ENCODE measurements around the gene SFSWAP. TPM values are rescaled to one million over a fixed set of nuclear protein-coding genes. Genes with fewer than 3 reads are reported as not detected.
"Not testable (repeated sequence)": the region's sequence is repeated elsewhere in the genome, so short reads cannot be mapped to it uniquely, and the experiment has no call there.

SFSWAP gene
- total RNA-seq, 1 experiment from 2014 or later, result 48.1 TPM

- H2BK120ac ChIP-seq (ENCODE audit: low read depth, low read length, poor library complexity, severe bottlenecking), result no peak overlapping the region
- no peak overlapping the region for H3K27ac ChIP-seq (ENCODE audit: insufficient read length, low read depth, low read length)
- H3K79me2 ChIP-seq (ENCODE audit: insufficient read depth, low read length), result no peaks in the 10 kb centered on the region
- Mint-ChIP-seq H3K9me3 (peaks cover 18 to 19% of the 10 kb centered on the region in 2 experiments), H3K27ac (no peak overlapping the region), H3K4me3 (no peak overlapping the region), H3K27me3 (ENCODE audit: low read depth) (peaks cover 3% of the 10 kb centered on the region), H3K4me1 (peaks cover 4 to 13% of the 10 kb centered on the region in 2 experiments), H3K36me3 (ENCODE audit: insufficient read depth in 1 of 3, low read depth in 3 of 3) (peaks cover 5 to 16% (median 5%) of the 10 kb centered on the region in 3 experiments; a peak in 6 of 7 replicates)
- TF ChIP-seq CTCF (conservative IDR thresholded peaks at IDR 0.05), result no peak
- no peak overlapping the region for H3T11ph ChIP-seq (ENCODE audit: low read length)
- no peaks in the 10 kb centered on the region for H3K23me2 ChIP-seq (ENCODE audit: insufficient read length, low read depth, low read length, poor library complexity, severe bottlenecking)
- H3K4me2 ChIP-seq (ENCODE audit: insufficient read depth, insufficient read length, low read length), result no peak overlapping the region
- H3K79me1 ChIP-seq (ENCODE audit: insufficient read depth, low read depth, low read length, poor library complexity, severe bottlenecking), result no peaks in the 10 kb centered on the region
- H2BK12ac ChIP-seq (ENCODE audit: insufficient read length, low read depth, low read length), result no peak overlapping the region
- WGBS (ENCODE audit: extremely low coverage, insufficient read length, low lambda C conversion rate), result no CpG with 5 or more reads among the region's 44 CpGs
- H3K4ac ChIP-seq (ENCODE audit: low read depth, low read length), result no peak overlapping the region
- no peaks in the 10 kb centered on the region for H3K4me1 ChIP-seq (ENCODE audit: insufficient read depth, low read length)
- H4K5ac ChIP-seq (ENCODE audit: insufficient read length, low read depth, low read length), result no peak overlapping the region
- H3K18ac ChIP-seq (ENCODE audit: insufficient read length, low read depth, low read length), result no peak overlapping the region
- no peak overlapping the region for H3K23ac ChIP-seq (ENCODE audit: insufficient read length, low read depth, low read length)
- H2BK15ac ChIP-seq (ENCODE audit: low read depth, low read length), result no peak overlapping the region
- no peak overlapping the region for H3K14ac ChIP-seq (ENCODE audit: insufficient read depth, low read length)
- H2BK20ac ChIP-seq (ENCODE audit: low read depth, low read length, poor library complexity, severe bottlenecking), result no peak overlapping the region
- no peak overlapping the region for H4K8ac ChIP-seq (replicated peaks; ENCODE audit: insufficient read length, low read depth, low read length)
- no peak overlapping the region for H2BK5ac ChIP-seq (ENCODE audit: insufficient read length, low read length)
- DNase-seq, result no peak
- no peaks in the 10 kb centered on the region for H3K27me3 ChIP-seq (ENCODE audit: insufficient read depth, low read length)
- H4K20me1 ChIP-seq (ENCODE audit: control insufficient read depth, insufficient read depth, insufficient read length), result no peaks in the 10 kb centered on the region
- H3K9ac ChIP-seq (ENCODE audit: extremely low read depth, insufficient read length, low read length), result no peak overlapping the region
- no peak overlapping the region for H3K56ac ChIP-seq (ENCODE audit: insufficient read length, low read depth, low read length)
- no peak overlapping the region for H4K91ac ChIP-seq (ENCODE audit: insufficient read length, low read depth, low read length)
- H2AFZ ChIP-seq (ENCODE audit: low read length), result no peak overlapping the region
- H2AK5ac ChIP-seq (ENCODE audit: insufficient read length, low read length), result no peak overlapping the region
- H3K9me3 ChIP-seq (ENCODE audit: control insufficient read depth, low read depth, low read length), result no peaks in the 10 kb centered on the region
Observed at GRCh38 chr12:131808744-131809371, 98.0 kb downstream of the SFSWAP start.

GRCh38 chr12:131809476-131810254 is 98.8 kb downstream of the SFSWAP start:
- H3K27me3 ChIP-seq (ENCODE audit: insufficient read depth, low read length); H3K23me2 ChIP-seq (ENCODE audit: insufficient read length, low read depth, low read length, poor library complexity, severe bottlenecking); H3K79me1 ChIP-seq (ENCODE audit: insufficient read depth, low read depth, low read length, poor library complexity, severe bottlenecking); H4K20me1 ChIP-seq (ENCODE audit: control insufficient read depth, insufficient read depth, insufficient read length); H3K4me1 ChIP-seq (ENCODE audit: insufficient read depth, low read length); H3K4me3 Mint-ChIP-seq; H2AFZ ChIP-seq (ENCODE audit: low read length); H3K4me2 ChIP-seq (ENCODE audit: insufficient read depth, insufficient read length, low read length); H3K79me2 ChIP-seq (ENCODE audit: insufficient read depth, low read length); H3K4ac ChIP-seq (ENCODE audit: low read depth, low read length); H4K5ac ChIP-seq (ENCODE audit: insufficient read length, low read depth, low read length); H3K27ac Mint-ChIP-seq; H3K14ac ChIP-seq (ENCODE audit: insufficient read depth, low read length); H4K8ac ChIP-seq (replicated peaks; ENCODE audit: insufficient read length, low read depth, low read length); H3K9ac ChIP-seq (ENCODE audit: extremely low read depth, insufficient read length, low read length); H3T11ph ChIP-seq (ENCODE audit: low read length); H2BK15ac ChIP-seq (ENCODE audit: low read depth, low read length); H2BK12ac ChIP-seq (ENCODE audit: insufficient read length, low read depth, low read length); H2BK20ac ChIP-seq (ENCODE audit: low read depth, low read length, poor library complexity, severe bottlenecking); H2BK5ac ChIP-seq (ENCODE audit: insufficient read length, low read length); H4K91ac ChIP-seq (ENCODE audit: insufficient read length, low read depth, low read length); H3K18ac ChIP-seq (ENCODE audit: insufficient read length, low read depth, low read length); H3K56ac ChIP-seq (ENCODE audit: insufficient read length, low read depth, low read length); DNase-seq; H2BK120ac ChIP-seq (ENCODE audit: low read depth, low read length, poor library complexity, severe bottlenecking); H3K27ac ChIP-seq (ENCODE audit: insufficient read length, low read depth, low read length); H3K27me3 Mint-ChIP-seq (ENCODE audit: low read depth); H3K9me3 ChIP-seq (ENCODE audit: control insufficient read depth, low read depth, low read length); H2AK5ac ChIP-seq (ENCODE audit: insufficient read length, low read length); H3K23ac ChIP-seq (ENCODE audit: insufficient read length, low read depth, low read length): not testable (repeated sequence)
- Mint-ChIP-seq H3K9me3 (peaks cover 22 to 23% of the 10 kb centered on the region in 2 experiments), H3K36me3 (ENCODE audit: insufficient read depth in 1 of 3, low read depth in 3 of 3) (peaks cover 5 to 20% (median 5%) of the 10 kb centered on the region in 3 experiments; a peak in 6 of 7 replicates), H3K4me1 (peaks cover 4 to 11% of the 10 kb centered on the region in 2 experiments)
- WGBS (ENCODE audit: extremely low coverage, insufficient read length, low lambda C conversion rate), result no CpG with 5 or more reads among the region's 9 CpGs

Measured in H9 (cell line).